Effector memory CD8-positive, alpha-beta T cell (primary cell): ENCODE measurements around the gene HMG20B.
"Not testable (repeated sequence)": the region's sequence is repeated elsewhere in the genome, so short reads cannot be mapped to it uniquely, and the experiment has no call there.

Experiments used
- ATAC-seq: fragments of 150-1000 bp; cut with Tn5 transposase; replicated peaks from 2 replicates; pipeline ENCODE4 v1.10.0; 2021; ENCODE audit warnings: mild to moderate bottlenecking, moderate library complexity
- DNase-seq, 3 experiments: peaks; one replicate each; pipeline ENCODE4 v3.0.0; 2021
- H3K27ac Mint-ChIP-seq, 2 donors: one replicate each; pipeline ENCODE4 v1.8.0; 2022; ENCODE audit warnings: mild to moderate bottlenecking in 2 of 2, mixed read lengths in 2 of 2, moderate library complexity in 2 of 2
- H3K27me3 Mint-ChIP-seq, 2 donors: one replicate each; pipeline ENCODE4 v1.8.0; 2022; ENCODE audit warnings: mixed read lengths in 2 of 2
- H3K36me3 Mint-ChIP-seq: one replicate; pipeline ENCODE4 v1.8.0; 2022; ENCODE audit warnings: mild to moderate bottlenecking, moderate library complexity, mixed read lengths; ENCODE audit not compliant: insufficient read depth
- H3K4me1 Mint-ChIP-seq, 2 donors: one replicate each; pipeline ENCODE4 v1.8.0; 2022; ENCODE audit warnings: low read depth in 2 of 2, mixed read lengths in 2 of 2
- H3K4me3 Mint-ChIP-seq, 2 donors: one replicate each; pipeline ENCODE4 v1.8.0; 2022; ENCODE audit warnings: mild to moderate bottlenecking in 2 of 2, mixed read lengths in 2 of 2, moderate library complexity in 2 of 2
- H3K9me3 Mint-ChIP-seq, 2 donors: one replicate each; pipeline ENCODE4 v1.8.0; 2022; ENCODE audit warnings: mixed read lengths in 2 of 2

HMG20B gene

GRCh38 chr19:3555653-3556422 is 16.9 kb upstream of the HMG20B start:
- H3K4me1 Mint-ChIP-seq: peaks cover 31 to 42% of the 10 kb centered on the region in 2 donors
- ATAC-seq: no peak
- no peaks in the 10 kb centered on the region for H3K27me3 Mint-ChIP-seq
- DNase-seq: no peak
- peaks cover 23% of the 10 kb centered on the region for H3K36me3 Mint-ChIP-seq
- H3K27ac Mint-ChIP-seq: peak overlapping the region; percentile 88 to 95
- no peaks in the 10 kb centered on the region for H3K9me3 Mint-ChIP-seq
- peak overlapping the region; percentile 87 to 95 for H3K4me3 Mint-ChIP-seq

- peaks cover 24% of the 10 kb centered on the region for H3K36me3 Mint-ChIP-seq
- peaks cover 31 to 42% of the 10 kb centered on the region in 2 donors for H3K4me1 Mint-ChIP-seq
- peak overlapping the region; percentile 88 to 95 for H3K27ac Mint-ChIP-seq
- ATAC-seq (no peak), DNase-seq (no peak)
- peak overlapping the region; percentile 87 to 95 for H3K4me3 Mint-ChIP-seq
- H3K27me3 Mint-ChIP-seq: no peaks in the 10 kb centered on the region
- no peaks in the 10 kb centered on the region for H3K9me3 Mint-ChIP-seq
These were observed 16.2 kb upstream of the HMG20B start for GRCh38 chr19:3556423-3556977.

- peak overlapping the region; percentile 88 to 95 for H3K27ac Mint-ChIP-seq
- DNase-seq (peak; percentile 41 to 51 (median 46)), ATAC-seq (peak; percentile 35)
- H3K4me1 Mint-ChIP-seq: peaks cover 31 to 38% of the 10 kb centered on the region in 2 donors
- peak overlapping the region; percentile 87 to 95 for H3K4me3 Mint-ChIP-seq
- peaks cover 24% of the 10 kb centered on the region for H3K36me3 Mint-ChIP-seq
- H3K27me3 Mint-ChIP-seq: no peaks in the 10 kb centered on the region
- no peaks in the 10 kb centered on the region for H3K9me3 Mint-ChIP-seq
These were observed 15.7 kb upstream of the HMG20B start for GRCh38 chr19:3556978-3557460.

GRCh38 chr19:3557461-3558248 is 15.1 kb upstream of the HMG20B start, which contains the start of gene MFSD12:
TSS of gene MFSD12 (minus strand) at chr19:3557586. CDS start at chr19:3557403, 183 bp downstream.
- peak; percentile 89 for ATAC-seq

GRCh38 chr19:3563709-3564524 is 8.8 kb upstream of the HMG20B start:
- ATAC-seq: no peak
- Mint-ChIP-seq H3K4me3 (no peak overlapping the region), H3K36me3 (peaks cover 6% of the 10 kb centered on the region), H3K9me3 (no peaks in the 10 kb centered on the region), H3K4me1 (peaks cover 0 to 1% of the 10 kb centered on the region in 2 donors), H3K27me3 (no peaks in the 10 kb centered on the region), H3K27ac (no peak overlapping the region)
- no peak for DNase-seq

More at GRCh38 chr19:3557461-3558248, 15.1 kb upstream of the HMG20B start, which contains the start of gene MFSD12:
- peak; percentile 92 to 94 (median 92) for DNase-seq
- Mint-ChIP-seq H3K4me1 (peaks cover 31 to 36% of the 10 kb centered on the region in 2 donors), H3K9me3 (no peaks in the 10 kb centered on the region), H3K4me3 (peak within 1 kb of the TSS; percentile 87 to 95), H3K36me3 (peaks cover 24% of the 10 kb centered on the region), H3K27ac (peak within 1 kb of the TSS; percentile 88 to 95), H3K27me3 (no peaks in the 10 kb centered on the region)

- peaks cover 5% of the 10 kb centered on the region for H3K36me3 Mint-ChIP-seq
- no peak overlapping the region for H3K4me3 Mint-ChIP-seq
- H3K27me3 Mint-ChIP-seq: no peaks in the 10 kb centered on the region
- no peaks in the 10 kb centered on the region for H3K4me1 Mint-ChIP-seq
- ATAC-seq: no peak
- no peak for DNase-seq
- no peaks in the 10 kb centered on the region for H3K9me3 Mint-ChIP-seq
- no peak overlapping the region for H3K27ac Mint-ChIP-seq
These were observed 7.6 kb upstream of the HMG20B start for GRCh38 chr19:3565139-3565538.

GRCh38 chr19:3570042-3570441 is 2.7 kb upstream of the HMG20B start:
- H3K4me1 Mint-ChIP-seq: peaks cover 0 to 11% of the 10 kb centered on the region in 2 donors
- H3K27ac Mint-ChIP-seq, H3K4me3 Mint-ChIP-seq, DNase-seq, H3K27me3 Mint-ChIP-seq, ATAC-seq, H3K9me3 Mint-ChIP-seq: not testable (repeated sequence)
- H3K36me3 Mint-ChIP-seq: peaks cover 17% of the 10 kb centered on the region

- Mint-ChIP-seq H3K36me3 (peaks cover 22% of the 10 kb centered on the region), H3K4me3 (no peak overlapping the region), H3K27me3 (no peaks in the 10 kb centered on the region), H3K9me3 (no peaks in the 10 kb centered on the region), H3K27ac (no peak overlapping the region), H3K4me1 (peaks cover 0 to 13% of the 10 kb centered on the region in 2 donors)
- DNase-seq: no peak
- no peak for ATAC-seq
These were observed 2.1 kb upstream of the HMG20B start for GRCh38 chr19:3570606-3571011.

- H3K4me1 Mint-ChIP-seq: peaks cover 0 to 13% of the 10 kb centered on the region in 2 donors
- peak overlapping the region; percentile 75 to 79 for H3K4me3 Mint-ChIP-seq
These were observed 451 bp upstream of the HMG20B start for GRCh38 chr19:3572132-3572854.

GRCh38 chr19:3573162-3573857 is 566 bp downstream of the HMG20B start:
- Mint-ChIP-seq H3K27ac (peak overlapping the region in 1 of 2 donors; percentile 49), H3K4me3 (peak overlapping the region; percentile 75 to 79), H3K9me3 (no peaks in the 10 kb centered on the region), H3K4me1 (peaks cover 0 to 13% of the 10 kb centered on the region in 2 donors), H3K27me3 (no peaks in the 10 kb centered on the region), H3K36me3 (peaks cover 28% of the 10 kb centered on the region)
- DNase-seq (no peak), ATAC-seq (peak; percentile 1)

More at GRCh38 chr19:3572132-3572854, 451 bp upstream of the HMG20B start:
- Mint-ChIP-seq H3K9me3 (no peaks in the 10 kb centered on the region), H3K36me3 (peaks cover 28% of the 10 kb centered on the region), H3K27ac (peak overlapping the region; percentile 81 to 84), H3K27me3 (no peaks in the 10 kb centered on the region)
- ATAC-seq (peak; percentile 94), DNase-seq (peak; percentile 97 to 98 (median 97))

GRCh38 chr19:3573858-3574637 is 1.3 kb downstream of the HMG20B start:
- peaks cover 28% of the 10 kb centered on the region for H3K36me3 Mint-ChIP-seq
- peak overlapping the region; percentile 75 to 79 for H3K4me3 Mint-ChIP-seq
- H3K27ac Mint-ChIP-seq: peak overlapping the region; percentile 49

More at GRCh38 chr19:3573858-3574637, 1.3 kb downstream of the HMG20B start:
- ATAC-seq (peak; percentile 11), DNase-seq (peak; percentile 68 to 76 (median 76))
- Mint-ChIP-seq H3K4me1 (peaks cover 0 to 13% of the 10 kb centered on the region in 2 donors), H3K9me3 (no peaks in the 10 kb centered on the region), H3K27me3 (no peaks in the 10 kb centered on the region)
